ENCODE measurements around the gene CD207.
"Not testable (repeated sequence)": the region's sequence is repeated elsewhere in the genome, so short reads cannot be mapped to it uniquely, and the experiment has no call there.

The CD207 gene

GRCh38 chr2:70828914-70829824, 6.4 kb downstream of the CD207 start:
- DNase-seq, result no peak

GRCh38 chr2:70828115-70828514, 7.5 kb downstream of the CD207 start:
- no peak for DNase-seq

GRCh38 chr2:70827388-70827787, 8.2 kb downstream of the CD207 start:
- no peak for DNase-seq

GRCh38 chr2:70826696-70827350, 8.8 kb downstream of the CD207 start:
- no peak for DNase-seq

- DNase-seq, result no peak
Observed at GRCh38 chr2:70823249-70823648, 12.4 kb downstream of the CD207 start.

GRCh38 chr2:70822843-70823242, 12.8 kb downstream of the CD207 start:
- no peak for DNase-seq

GRCh38 chr2:70820499-70820898, 15.1 kb downstream of the CD207 start, which contains the start of gene CLEC4F:
Gene CLEC4F, minus strand, starts transcription at chr2:70820599. Its CDS starts 76 bp downstream, at chr2:70820523.
- no peak for DNase-seq

GRCh38 chr2:70817284-70817954, 18.2 kb downstream of the CD207 start:
- DNase-seq, result no peak

- DNase-seq, result no peak
Observed at GRCh38 chr2:70816726-70817125, 18.9 kb downstream of the CD207 start.

- DNase-seq, result no peak
Observed at GRCh38 chr2:70808983-70809958, 26.3 kb downstream of the CD207 start.

GRCh38 chr2:70807828-70808118, 27.8 kb downstream of the CD207 start:
- DNase-seq, result no peak

- no peak for DNase-seq
Observed at GRCh38 chr2:70807102-70807827, 28.4 kb downstream of the CD207 start.

GRCh38 chr2:70806620-70807019, 29.0 kb downstream of the CD207 start:
- no peak for DNase-seq

GRCh38 chr2:70806013-70806412, 29.6 kb downstream of the CD207 start:
- no peak for DNase-seq

GRCh38 chr2:70801607-70802263, 33.9 kb downstream of the CD207 start:
- no peak for DNase-seq

- no peak for DNase-seq
Observed at GRCh38 chr2:70799706-70800105, 35.9 kb downstream of the CD207 start.

- DNase-seq, result not testable (repeated sequence)
Observed at GRCh38 chr2:70797996-70798395, 37.6 kb downstream of the CD207 start.

GRCh38 chr2:70797506-70797905, 38.1 kb downstream of the CD207 start:
- DNase-seq, result no peak

- DNase-seq, result no peak
Observed at GRCh38 chr2:70796262-70796661, 39.4 kb downstream of the CD207 start.

- DNase-seq, result no peak
Observed at GRCh38 chr2:70795164-70795995, 40.2 kb downstream of the CD207 start.

Measured in COR-L47 (cell line).